GM12801 (cell line): ENCODE measurements around the gene DTYMK.

Source experiments
- TF ChIP-seq, protein P1 (sequence below): IDR thresholded peaks from one replicate; pipeline ENCODE4 v1.5.1; 2011; ENCODE audit warnings: control low read depth; ENCODE audit not compliant: insufficient read length; ENCODE audit errors: extremely low read depth

Gene DTYMK

DNA sequence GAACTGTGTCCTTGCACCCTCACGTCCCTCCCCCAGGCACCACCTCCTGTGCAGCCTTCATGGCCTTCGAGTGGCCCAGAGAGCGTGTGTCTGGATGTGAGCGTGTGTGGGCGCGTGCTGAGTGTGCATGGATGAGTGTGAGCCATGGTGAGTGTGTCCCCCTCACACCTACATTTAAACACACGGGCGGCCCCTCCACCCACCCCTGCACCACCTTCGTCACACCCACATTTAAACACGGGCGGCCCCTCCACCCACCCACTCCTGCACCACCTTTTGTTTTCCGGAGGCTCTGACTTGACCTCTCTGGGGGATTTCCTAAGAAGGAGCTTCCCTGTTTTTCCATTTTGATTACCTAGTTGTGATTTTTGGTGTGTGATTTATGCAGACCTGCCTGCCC, 17.8 kb downstream of the DTYMK start:
- TF ChIP-seq, protein P1, sequence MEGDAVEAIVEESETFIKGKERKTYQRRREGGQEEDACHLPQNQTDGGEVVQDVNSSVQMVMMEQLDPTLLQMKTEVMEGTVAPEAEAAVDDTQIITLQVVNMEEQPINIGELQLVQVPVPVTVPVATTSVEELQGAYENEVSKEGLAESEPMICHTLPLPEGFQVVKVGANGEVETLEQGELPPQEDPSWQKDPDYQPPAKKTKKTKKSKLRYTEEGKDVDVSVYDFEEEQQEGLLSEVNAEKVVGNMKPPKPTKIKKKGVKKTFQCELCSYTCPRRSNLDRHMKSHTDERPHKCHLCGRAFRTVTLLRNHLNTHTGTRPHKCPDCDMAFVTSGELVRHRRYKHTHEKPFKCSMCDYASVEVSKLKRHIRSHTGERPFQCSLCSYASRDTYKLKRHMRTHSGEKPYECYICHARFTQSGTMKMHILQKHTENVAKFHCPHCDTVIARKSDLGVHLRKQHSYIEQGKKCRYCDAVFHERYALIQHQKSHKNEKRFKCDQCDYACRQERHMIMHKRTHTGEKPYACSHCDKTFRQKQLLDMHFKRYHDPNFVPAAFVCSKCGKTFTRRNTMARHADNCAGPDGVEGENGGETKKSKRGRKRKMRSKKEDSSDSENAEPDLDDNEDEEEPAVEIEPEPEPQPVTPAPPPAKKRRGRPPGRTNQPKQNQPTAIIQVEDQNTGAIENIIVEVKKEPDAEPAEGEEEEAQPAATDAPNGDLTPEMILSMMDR = no peak

DNA sequence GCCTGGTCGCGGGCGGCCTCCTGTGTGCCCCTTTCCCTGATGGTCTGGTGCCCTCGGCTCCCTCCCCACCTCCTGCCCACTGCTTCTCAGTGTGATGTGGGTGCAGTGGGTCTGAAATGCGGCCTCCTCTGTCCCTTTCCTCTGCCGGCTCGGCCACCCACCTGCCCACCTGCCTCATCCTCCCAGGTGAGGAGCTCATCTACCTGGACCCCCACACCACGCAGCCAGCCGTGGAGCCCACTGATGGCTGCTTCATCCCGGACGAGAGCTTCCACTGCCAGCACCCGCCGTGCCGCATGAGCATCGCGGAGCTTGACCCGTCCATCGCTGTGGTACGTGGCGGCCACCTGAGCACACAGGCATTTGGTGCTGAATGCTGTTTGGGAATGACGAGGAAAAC, 18.3 kb downstream of the DTYMK start:
- TF ChIP-seq, protein P1 = no peak

DNA sequence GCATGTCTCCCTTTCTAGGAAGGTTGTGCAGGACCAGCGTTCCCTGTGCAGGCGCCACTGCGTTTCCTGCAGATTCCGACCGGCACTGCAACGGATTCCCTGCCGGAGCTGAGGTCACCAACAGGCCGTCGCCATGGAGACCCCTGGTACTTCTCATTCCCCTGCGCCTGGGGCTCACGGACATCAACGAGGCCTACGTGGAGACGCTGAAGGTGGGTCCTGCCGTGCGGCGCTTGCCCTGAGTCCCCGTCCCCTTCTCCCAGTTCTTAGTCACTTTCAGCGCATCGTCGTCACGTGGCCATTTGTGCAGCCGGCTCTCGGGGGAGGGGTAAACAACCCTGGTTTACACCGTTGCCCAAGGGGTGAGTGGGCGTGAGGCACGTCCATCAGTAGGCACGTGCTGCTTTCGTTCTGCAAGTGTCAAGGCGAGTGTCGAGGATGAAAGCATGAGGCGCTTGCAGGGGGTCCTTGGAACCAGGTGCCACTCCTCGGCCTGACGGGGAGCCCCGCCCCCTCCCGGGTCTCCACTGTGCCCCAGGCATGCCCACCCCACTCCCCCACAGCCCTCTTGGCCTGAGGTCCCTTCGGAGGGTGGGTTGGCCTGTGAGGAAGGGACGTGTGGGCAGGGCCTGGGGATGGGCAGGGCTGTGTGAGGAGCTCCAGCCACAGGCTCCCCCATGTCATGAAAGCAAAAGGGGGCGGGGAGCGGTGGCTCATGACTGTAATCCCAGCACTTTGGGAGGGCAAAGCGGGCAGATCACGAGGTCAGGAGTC, 19.8 kb downstream of the DTYMK start:
- TF ChIP-seq, protein P1 = no peak

DNA sequence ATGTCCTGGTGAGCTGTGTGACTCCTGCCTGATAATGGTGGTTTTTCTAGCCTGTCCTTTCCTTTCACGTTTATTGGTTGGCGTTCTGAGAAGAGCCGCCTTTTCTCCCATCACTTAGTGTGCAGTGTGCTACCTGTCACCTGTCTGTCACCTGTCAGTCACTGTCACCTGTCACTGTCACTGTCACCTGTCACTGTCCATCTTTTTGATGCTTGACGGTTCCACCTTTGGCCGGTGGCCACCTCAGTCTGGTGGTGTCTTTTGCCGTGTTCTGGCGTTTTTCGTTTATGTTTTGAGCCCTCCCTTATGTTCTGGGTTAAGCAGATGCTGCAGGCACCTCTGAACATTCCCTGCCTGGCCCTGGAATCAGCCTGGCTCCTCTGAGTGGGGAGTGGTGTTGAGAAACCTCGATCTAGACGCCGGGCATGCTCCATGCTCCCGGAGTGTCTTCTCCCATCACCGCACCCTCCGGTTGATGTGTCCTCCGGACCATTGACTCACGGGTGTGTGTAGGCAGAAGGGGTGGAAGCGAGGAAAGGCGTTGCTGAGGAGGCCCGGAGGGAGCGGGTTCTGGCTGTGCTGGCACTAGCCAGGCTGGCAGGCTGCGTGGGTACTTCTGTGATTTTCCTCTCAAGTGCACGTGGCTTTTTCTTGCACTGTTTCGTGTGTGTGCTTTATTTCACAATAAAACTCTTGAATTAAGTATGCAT, 20.7 kb downstream of the DTYMK start:
- TF ChIP-seq, protein P1 = no peak

DNA sequence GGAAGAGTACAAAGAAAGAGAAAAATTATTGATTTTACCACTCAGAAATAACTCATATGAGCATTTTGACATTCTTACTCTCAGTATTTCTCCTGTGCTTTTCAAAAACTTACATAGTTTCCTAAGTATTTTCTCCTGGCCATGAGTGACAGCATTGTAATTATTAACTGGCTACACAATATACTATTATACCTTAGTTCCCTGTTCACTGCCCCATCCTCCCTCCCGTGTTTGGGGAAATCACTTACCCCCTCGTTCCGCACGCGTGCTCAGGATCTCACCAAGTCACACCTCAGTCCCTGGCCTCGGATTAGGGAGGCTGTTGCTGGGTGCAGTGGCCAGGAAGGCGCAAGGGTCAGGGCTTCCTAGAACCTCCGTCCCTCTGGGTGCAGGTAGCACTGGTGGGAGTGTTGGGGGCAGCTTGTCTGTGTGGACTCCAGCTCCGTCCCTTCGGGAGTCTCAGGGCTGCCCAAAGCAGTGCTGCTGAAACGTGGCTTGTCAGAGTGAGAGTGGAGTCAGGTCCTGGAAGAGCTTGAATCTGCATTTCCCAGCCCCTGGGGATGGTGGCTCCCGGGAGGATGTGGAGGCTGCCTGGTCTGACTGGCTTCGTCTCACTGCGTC, 25.9 kb downstream of the DTYMK start:
- TF ChIP-seq, protein P1 = no peak

DNA sequence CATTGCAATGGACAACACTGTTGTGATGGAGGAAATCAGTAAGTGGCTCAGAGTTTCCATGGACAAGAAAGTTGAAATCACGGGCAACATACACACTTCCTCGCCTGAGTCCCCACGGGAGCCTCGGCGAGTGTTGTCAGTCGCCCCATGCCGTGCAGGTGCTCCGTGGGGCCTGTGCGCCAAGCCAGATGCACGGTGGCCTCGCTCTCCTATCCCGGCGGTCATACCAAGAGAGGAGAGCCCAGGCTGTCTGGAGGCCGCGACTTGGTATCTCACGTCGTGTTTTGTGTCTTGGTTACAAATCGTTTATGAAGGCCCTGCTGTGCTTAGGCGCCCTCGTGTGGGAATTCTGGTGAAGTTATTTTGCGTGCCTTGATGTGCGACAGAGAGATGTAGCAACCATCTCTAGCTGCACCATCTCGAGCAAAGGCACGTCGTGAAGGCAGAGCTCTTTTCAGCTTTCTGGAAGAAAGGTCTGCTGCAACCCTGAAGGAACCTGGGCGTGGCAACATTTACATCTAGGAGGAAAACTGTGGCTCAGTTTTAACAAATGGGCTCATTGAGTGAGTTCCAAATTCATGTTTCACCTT, 27.4 kb downstream of the DTYMK start:
- TF ChIP-seq, protein P1 = no peak

DNA sequence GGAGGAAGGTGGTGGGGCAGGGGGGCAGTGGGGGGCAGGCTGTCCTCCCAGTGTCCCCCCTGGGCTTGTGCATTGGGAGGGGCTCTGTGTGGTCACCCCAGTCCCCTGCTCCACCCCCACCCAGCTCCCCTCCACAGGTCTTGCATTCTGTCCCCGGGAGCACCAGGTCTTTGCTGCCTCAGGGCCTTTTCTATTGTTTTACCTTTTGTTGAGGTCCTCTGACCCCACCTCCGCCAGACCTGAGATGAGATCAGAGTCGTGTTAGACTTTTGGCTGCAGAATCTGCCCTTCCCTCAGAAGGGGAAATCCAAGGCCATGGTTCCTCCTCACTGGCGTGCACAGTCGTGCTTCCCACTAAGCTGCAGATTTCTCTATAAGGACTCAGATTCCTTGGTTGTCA, 28.3 kb downstream of the DTYMK start:
- TF ChIP-seq, protein P1 = no peak
